ENCODE measurements around the gene C9orf152.

DNA sequence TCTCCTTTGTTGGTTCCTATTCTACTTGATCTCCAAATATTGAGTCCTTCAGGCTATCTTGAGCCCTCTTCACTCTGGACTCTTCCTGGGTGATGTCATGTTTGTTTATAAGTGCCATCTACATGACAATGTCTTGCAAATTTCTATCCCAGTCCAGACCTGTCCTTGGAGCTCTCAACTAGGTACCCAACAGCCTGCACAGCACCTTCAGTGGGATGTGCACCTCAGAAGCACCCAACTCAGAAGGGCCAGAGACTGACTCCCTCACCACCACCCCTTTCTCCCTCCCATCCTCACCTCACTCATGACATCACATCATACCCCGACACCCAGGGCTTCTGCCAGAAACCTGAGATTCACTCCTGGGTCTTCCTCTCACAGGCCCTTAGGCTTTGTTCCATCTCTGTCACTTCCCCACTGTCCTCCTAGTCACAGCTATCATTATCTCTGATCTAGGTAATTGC is 33.9 kb upstream of the C9orf152 start:
- TF ChIP-seq, protein P1, sequence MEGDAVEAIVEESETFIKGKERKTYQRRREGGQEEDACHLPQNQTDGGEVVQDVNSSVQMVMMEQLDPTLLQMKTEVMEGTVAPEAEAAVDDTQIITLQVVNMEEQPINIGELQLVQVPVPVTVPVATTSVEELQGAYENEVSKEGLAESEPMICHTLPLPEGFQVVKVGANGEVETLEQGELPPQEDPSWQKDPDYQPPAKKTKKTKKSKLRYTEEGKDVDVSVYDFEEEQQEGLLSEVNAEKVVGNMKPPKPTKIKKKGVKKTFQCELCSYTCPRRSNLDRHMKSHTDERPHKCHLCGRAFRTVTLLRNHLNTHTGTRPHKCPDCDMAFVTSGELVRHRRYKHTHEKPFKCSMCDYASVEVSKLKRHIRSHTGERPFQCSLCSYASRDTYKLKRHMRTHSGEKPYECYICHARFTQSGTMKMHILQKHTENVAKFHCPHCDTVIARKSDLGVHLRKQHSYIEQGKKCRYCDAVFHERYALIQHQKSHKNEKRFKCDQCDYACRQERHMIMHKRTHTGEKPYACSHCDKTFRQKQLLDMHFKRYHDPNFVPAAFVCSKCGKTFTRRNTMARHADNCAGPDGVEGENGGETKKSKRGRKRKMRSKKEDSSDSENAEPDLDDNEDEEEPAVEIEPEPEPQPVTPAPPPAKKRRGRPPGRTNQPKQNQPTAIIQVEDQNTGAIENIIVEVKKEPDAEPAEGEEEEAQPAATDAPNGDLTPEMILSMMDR (IDR thresholded peaks at IDR 0.05), result no peak
- TF ChIP-seq POLR2A (IDR thresholded peaks at IDR 0.05) (no peak), EP300 (IDR thresholded peaks at IDR 0.05) (no peak)
